OCI-LY7 (cell line): Measurements from ENCODE around the gene KLHL3.

Source experiments
- EZH2phosphoT487 ChIP-seq: fragments of 200-600 bp; sonication (generic); IDR thresholded peaks from 2 replicates; pipeline ENCODE4 v1.6.1; 2018; ENCODE audit warnings: low read depth, borderline replicate concordance, mild to moderate bottlenecking, mixed run types, antibody characterized with exemption, low read length, moderate library complexity, mixed read lengths
- TF ChIP-seq, protein P1 (sequence below): fragments of 200-600 bp; sonication (generic); conservative IDR thresholded peaks from 2 replicates; pipeline ENCODE4 v1.5.1; 2014; ENCODE audit warnings: mild to moderate bottlenecking, antibody characterized with exemption, low read length, moderate library complexity, mixed read lengths

DNA sequence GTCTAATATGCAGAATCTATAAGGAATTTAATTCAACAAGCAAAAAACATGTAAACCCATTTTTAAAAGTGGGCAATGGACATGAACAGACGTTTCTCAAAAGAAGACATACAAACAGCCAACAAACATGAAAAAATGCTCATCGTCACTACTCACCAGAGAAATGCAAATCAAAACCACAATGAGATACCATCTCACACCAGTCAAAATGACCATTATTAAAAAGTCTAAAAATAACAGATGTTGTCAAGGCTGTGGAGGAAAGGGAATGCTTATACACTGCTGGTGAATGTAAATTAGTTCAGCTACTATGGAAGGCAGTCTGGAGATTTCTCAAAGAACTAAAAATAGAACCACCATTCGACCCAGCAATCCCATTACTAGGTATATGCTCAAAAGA, 3.1 kb upstream of the KLHL3 start:
- TF ChIP-seq, protein P1, sequence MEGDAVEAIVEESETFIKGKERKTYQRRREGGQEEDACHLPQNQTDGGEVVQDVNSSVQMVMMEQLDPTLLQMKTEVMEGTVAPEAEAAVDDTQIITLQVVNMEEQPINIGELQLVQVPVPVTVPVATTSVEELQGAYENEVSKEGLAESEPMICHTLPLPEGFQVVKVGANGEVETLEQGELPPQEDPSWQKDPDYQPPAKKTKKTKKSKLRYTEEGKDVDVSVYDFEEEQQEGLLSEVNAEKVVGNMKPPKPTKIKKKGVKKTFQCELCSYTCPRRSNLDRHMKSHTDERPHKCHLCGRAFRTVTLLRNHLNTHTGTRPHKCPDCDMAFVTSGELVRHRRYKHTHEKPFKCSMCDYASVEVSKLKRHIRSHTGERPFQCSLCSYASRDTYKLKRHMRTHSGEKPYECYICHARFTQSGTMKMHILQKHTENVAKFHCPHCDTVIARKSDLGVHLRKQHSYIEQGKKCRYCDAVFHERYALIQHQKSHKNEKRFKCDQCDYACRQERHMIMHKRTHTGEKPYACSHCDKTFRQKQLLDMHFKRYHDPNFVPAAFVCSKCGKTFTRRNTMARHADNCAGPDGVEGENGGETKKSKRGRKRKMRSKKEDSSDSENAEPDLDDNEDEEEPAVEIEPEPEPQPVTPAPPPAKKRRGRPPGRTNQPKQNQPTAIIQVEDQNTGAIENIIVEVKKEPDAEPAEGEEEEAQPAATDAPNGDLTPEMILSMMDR = no peak
- no peak for TF ChIP-seq EZH2phosphoT487
